NCI-H345 (cell line): Measurements from ENCODE around the gene SSR1.
"Not testable (repeated sequence)": the region's sequence is repeated elsewhere in the genome, so short reads cannot be mapped to it uniquely, and the experiment has no call there.

ENCODE experiments used
- DNase-seq: peaks from one replicate; lab custom pipeline; 2025; lab: John Stamatoyannopoulos, UW

Gene SSR1

DNA sequence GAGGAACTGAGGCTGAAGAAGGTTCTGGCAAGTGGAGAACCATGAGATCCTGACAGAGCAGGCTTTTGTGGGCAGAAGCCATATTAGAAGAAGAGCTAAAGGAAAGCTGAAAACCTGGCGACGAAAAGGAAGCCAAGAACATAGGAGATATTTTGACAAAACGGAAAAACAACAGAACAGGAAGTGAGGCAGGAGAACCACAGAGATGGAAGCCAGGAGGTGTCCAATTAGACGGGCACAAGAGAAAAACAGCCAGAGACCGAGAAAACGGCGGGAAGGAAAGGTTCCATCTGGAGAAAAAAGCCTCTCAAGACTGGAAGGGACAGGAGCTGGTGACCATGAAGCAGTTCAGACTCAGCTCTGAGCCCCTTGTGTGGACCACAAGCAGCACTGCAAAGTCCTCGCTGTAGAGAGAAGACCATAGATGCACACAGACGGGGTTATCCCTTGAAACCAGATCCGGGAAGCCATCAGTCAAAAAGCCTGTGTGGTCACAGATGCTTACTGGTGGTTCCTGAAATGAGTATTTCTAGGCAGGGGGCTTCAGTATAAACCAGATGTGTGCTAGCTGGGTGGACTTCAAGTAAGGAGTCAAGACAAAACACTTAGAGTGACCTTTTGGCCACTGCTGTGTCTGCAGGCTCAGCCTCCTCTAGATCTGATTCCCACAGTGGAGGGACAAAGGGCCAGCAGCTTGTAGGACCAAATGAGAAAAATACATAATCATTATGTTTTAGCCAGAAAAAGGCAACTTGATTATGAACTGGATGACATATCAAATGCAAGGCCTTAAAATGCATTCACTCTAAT lies 30.7 kb downstream of the SSR1 start:
- no peak for DNase-seq

DNA sequence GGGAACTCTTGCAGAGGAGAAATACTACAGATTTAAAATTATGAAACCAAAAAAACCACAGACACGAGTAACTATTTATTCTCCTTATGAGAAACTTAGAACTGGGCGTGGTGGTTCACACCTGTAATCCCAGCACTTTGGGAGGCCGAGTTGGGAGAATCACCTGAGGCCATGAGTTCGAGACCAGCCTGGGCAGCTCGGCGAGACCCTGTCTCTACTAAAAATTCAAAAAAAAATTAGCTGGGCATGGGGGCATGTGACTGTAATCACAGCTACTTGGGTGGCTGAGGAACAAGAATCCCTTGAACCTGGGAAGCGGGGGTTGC lies 36.8 kb downstream of the SSR1 start:
- DNase-seq, result no peak

GRCh38 chr6:7274525-7274924 lies 38.5 kb downstream of the SSR1 start:
- DNase-seq, result not testable (repeated sequence)

DNA sequence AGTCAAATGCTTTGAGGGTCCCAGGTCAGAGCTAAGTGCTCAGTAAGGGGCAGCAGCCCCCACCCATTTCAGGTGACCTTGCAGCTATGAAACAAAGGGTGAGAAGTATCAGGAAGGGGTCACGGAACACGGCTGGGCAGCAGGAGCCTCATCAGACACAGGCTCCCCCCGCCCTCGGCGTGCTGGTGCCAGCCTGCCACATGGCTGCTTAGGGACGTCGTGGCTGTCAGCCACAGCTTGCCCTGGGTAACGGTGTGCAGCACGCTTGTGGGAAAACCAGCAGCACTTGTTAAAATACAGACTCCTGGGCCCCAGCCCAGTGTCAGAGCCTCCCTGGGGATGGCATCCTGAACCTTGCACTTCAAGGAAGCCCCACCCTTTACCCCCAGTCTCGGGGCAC lies 39.3 kb downstream of the SSR1 start:
- DNase-seq, result no peak

DNA sequence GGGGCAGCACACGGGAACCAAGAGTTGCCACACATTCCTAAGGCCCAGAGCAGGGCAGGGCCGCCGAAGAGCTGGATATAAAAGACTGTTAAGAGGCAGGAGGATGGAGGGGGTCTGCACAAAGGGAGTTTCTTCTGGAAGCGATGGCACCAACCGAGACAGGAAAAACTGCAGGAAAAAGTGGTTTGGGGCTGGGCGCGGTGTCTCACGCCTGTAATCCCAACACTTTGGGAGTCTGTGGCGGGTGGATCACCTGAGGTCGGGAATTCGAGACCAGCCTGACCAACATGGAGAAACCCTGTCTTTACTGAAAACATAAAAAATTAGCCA lies 41.8 kb downstream of the SSR1 start:
- DNase-seq, result no peak

DNA sequence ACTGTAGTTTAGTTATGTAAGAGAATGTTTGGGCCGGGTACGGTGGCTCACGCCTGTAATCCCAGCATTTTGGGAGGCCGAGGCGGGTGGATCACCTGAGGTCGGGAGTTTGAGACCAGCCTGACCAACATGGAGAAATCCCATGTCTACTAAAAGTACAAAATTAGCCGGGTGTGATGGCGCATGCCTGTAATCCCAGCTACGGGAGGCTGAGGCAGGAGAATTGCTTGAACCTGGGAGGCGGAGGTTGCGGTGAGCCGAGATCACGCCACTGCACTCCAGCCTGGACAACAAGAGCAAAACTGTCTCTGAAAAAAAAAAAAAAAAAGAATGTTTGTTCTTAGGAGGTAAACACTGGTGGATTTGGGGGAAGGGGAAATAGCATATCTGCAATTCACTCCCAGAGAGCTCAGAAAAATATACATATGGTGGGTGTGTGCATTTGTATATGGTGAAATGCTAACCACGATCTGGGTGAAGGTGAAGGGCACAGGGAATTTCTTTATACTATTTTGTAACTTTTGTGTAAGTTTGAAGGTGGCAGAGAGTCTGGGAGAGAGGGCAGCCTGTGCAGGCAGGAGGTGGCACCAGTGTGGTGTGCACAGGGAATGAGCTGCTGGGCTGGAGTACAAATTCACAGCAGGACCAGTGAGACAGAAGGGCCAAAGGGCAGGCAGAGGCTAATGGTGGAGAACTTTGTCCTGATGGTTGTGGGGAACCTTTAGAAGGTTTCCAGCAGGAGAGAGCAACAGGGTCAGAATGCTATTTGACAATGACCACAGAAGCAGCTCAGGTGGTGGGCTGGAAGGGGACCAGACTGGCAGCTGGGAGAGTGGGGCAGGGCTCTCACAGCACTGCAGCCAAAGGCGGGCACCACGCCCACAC lies 42.4 kb downstream of the SSR1 start:
- no peak for DNase-seq

DNA sequence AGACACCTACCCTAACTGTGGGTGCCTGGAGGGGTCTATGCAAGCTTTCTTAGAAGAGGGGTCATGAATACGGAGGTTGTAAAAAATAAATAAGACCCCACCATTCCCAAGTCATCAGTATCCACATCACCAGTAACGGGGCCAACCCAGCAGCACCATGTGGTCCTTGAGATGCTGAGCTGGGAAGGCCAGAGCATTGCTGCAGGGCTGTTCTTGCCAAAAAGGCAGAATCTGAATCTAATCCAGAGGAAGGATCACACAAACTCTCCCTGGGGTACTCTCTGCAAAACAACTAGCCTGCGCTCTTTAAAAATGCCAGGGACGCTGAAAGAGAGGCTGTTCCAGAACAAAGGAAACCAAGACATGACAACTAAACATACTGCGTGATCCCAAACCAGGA lies 43.2 kb downstream of the SSR1 start:
- no peak for DNase-seq

DNA sequence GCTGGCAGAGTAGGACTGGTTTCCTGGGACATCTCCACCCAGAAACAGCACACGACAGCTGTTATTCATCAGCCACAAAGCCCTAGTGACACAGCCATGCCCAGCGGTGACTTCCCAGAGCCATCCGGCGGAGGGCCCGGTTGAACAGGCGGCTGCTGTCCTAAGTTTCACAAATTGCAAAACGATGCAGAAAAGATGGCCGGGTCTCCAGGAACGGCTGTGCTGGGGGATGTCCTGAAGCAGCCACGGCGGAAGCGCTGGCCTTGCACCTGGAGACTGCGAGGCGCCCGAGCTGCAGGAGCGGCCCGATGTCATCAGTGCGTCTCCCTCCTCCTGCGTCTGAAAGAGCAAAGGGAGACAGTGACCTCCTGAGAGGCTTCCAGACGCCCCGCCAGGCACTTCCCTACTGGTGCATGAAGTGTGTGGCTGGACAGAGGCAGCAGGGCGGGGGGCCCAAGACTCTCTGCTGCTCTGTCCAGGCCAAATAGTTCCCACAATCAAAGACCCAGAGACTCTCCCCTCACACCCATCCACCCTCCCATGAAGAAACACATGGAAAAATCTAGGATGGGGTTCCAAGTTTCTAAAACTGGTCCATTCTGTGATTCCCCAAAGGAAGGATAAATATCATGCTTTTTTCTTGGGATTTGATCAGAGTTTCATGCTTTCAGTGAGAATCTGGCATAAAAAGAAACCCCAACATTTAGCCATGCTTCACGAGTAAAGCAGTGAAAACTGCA lies 44.0 kb downstream of the SSR1 start:
- DNase-seq, result no peak

DNA sequence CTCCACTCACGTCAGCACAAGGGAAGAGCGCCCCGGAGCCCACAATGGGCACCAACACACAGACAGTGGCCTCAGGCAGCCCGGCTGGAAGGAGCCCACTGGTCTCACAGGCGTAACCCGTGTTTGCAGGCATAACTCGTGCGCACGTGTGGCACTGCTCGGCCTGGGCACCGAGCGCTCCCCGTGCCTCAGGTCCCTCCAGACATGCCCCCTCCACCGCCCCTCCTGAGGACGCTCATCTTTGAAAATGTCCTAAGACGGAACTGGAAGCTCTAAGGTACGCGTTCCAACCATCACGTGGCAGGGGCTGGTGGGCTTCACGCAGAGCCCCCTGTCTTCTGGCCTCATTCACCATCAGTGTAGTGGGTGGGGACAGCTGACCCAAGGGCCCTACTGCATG lies 44.6 kb downstream of the SSR1 start:
- DNase-seq, result no peak

- no peak for DNase-seq
Observed at GRCh38 chr6:7267466-7268091, 45.4 kb downstream of the SSR1 start.

GRCh38 chr6:7267071-7267465 lies 45.9 kb downstream of the SSR1 start:
- DNase-seq, result no peak

DNA sequence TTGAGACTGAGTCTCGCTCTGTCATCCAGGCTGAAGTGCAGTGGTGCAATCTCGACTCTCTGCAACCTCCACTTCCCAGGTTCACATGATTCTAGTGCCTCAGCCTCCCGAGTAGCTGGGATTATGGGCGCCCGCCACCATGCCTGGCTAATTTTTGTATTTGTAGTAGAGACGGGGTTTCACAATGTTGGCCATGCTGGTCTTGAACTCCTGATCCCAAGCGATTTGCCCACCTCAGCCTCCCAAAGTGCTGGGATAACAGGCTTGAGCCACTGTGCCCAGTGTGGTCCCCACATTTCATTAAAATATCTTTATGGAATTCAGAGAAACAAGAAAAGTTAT lies 47.6 kb downstream of the SSR1 start:
- not testable (repeated sequence) for DNase-seq

DNA sequence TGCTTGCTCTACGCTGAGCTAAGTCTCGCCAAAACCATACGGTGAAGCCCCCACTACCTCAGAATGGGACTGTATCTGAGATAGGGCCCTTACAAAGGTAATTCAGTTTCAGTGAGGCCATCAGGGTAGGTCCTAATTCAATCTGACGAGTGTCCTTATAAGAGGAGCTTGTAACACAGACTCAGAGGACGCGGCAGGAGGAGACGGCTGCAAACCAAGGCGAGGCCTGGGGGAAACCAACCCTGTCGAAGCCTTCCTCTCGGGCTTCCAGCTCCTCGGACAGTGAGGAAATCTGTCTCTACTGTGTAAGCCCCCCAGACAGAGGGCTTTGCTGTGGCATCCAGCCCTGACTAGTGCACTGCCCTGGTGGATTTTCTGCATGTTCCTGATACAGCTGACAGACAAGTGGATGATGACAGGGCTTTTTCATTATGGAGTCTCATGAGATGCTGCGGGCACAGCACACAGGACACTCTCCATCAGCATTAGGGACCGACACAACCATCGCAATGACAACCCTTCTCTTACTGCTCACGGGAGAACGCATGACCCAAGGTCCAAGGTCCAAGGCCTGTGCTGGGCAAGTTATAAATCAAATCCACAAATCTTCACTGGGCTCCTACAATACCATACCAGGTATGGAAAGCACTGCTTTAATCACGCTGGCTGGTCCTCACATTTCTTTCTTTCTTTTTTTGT lies 48.2 kb downstream of the SSR1 start:
- no peak for DNase-seq

DNA sequence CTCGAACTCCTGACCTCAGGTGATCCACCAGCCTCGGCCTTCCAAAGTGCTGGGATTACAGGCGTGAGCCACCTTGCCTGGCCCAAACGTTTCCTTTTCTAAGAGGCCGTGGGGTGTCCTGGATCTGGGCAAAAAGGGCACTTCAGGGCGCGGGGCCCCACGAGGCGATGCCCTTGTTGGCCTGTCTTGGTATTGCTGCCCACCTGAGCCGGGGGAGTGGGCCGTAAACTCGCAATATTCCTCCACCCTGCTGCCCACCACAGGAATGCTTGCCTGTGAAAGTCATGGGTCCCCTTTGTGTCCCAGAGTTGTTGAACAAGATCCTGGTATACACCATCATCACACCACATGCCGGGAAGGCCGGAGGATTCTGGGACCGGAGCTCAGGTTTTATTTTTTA lies 49.0 kb downstream of the SSR1 start:
- no peak for DNase-seq

DNA sequence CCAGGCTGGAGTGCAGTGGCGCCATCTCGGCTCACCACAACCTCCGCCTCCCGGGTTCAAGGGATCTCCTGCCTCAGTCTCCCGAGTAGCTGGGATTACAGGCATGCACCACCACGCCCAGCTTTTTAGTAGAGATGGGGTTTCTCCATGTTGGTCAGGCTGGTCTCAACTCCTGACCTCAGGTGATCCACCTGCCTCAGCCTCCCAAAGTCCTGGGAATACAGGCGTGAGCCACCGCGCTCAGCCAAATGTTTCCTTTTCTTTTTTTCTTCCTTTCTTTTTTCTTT lies 49.5 kb downstream of the SSR1 start:
- DNase-seq, result not testable (repeated sequence)

GRCh38 chr6:7262746-7263518 lies 50.1 kb downstream of the SSR1 start:
- DNase-seq, result no peak

- DNase-seq, result no peak
Observed at GRCh38 chr6:7261852-7262461, 51.0 kb downstream of the SSR1 start.

- DNase-seq, result peak; percentile 56
Observed at GRCh38 chr6:7261032-7261841, 51.8 kb downstream of the SSR1 start.

DNA sequence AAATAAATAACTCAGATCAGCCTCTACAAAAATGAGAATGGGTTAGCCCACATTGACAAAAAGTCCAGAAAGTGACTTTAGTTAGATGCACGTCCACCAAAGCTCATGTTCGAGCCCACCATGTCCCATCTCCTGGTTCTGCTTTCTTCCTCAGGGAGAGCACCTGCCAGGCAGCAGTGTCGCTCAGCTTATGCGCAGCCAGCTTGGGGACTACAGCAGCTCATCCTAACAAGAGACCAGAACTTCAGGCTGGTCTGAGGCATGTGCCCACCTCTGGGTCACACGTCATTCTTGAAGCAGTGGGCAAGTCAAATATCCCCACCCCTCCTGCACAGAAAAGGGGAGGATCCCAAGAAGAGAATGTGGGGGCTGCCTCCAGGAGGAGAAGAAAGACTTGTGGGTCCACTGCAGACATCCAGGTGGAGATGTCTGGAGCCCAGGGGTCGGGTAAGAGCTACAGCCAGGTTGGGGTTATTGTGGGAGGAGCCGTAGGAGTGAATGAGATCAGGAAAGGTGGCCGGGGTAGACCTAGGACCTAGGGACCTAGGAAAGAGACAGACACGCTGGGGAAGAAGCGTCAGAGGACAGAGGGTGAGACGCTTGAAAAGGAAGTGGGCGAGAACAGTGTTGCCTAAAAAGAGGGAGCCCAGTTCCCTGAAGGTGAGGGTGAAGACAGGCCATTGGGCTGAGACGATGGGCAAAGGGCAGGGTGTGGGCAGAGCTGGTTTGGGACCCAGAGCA lies 52.5 kb downstream of the SSR1 start:
- no peak for DNase-seq
